GM18951 (cell line): ENCODE results near the gene ATXN7L1.
"Not testable (repeated sequence)": the region's sequence is repeated elsewhere in the genome, so short reads cannot be mapped to it uniquely, and the experiment has no call there.

Source experiments
- POLR2A ChIP-seq: IDR thresholded peaks from 4 replicates; pipeline ENCODE4 v1.6.1; 2011; ENCODE audit warnings: mild to moderate bottlenecking; ENCODE audit not compliant: insufficient read length, insufficient read depth; ENCODE audit errors: extremely low read depth
- in situ Hi-C: fragments of 300-500 bp; cut with MboI; formaldehyde crosslinking; loops from one replicate; pipeline ENCODE4 v1.12.0; 2022; ENCODE audit warnings: low sequenced_read_pairs, mixed read lengths, inconsistent platforms; ENCODE audit not compliant: unreplicated experiment

ATXN7L1 gene

GRCh38 chr7:105790996-105791395 is 85.4 kb downstream of the ATXN7L1 start:
- in situ Hi-C loops, result no loop called here
- TF ChIP-seq POLR2A, result no peak

- in situ Hi-C loops, result not testable (repeated sequence)
These were observed 85.9 kb downstream of the ATXN7L1 start for GRCh38 chr7:105790452-105790851.

- in situ Hi-C loops, result no loop called here
- no peak for TF ChIP-seq POLR2A
These were observed 87.5 kb downstream of the ATXN7L1 start for GRCh38 chr7:105788816-105789349.

GRCh38 chr7:105788356-105788755 is 88.0 kb downstream of the ATXN7L1 start:
- in situ Hi-C loops, result no loop called here
- TF ChIP-seq POLR2A, result no peak

- in situ Hi-C loops, result no loop called here
- TF ChIP-seq POLR2A, result no peak
These were observed 88.6 kb downstream of the ATXN7L1 start for GRCh38 chr7:105787793-105788192.

- no peak for TF ChIP-seq POLR2A
- in situ Hi-C loops, result no loop called here
These were observed 89.6 kb downstream of the ATXN7L1 start for GRCh38 chr7:105786520-105787470.

GRCh38 chr7:105782391-105783042 is 93.9 kb downstream of the ATXN7L1 start:
- TF ChIP-seq POLR2A, result no peak
- in situ Hi-C loops, result no loop called here

GRCh38 chr7:105779856-105780780 is 96.3 kb downstream of the ATXN7L1 start:
- TF ChIP-seq POLR2A, result no peak

GRCh38 chr7:105778956-105779355 is 97.4 kb downstream of the ATXN7L1 start:
- in situ Hi-C loops, result no loop called here
- TF ChIP-seq POLR2A, result no peak

More at GRCh38 chr7:105779856-105780780, 96.3 kb downstream of the ATXN7L1 start:
- in situ Hi-C loops, result no loop called here

- no peak for TF ChIP-seq POLR2A
- in situ Hi-C loops, result no loop called here
These were observed 99.2 kb downstream of the ATXN7L1 start for GRCh38 chr7:105776986-105777910.

- no peak for TF ChIP-seq POLR2A
These were observed 100.2 kb downstream of the ATXN7L1 start for GRCh38 chr7:105776068-105776790.

GRCh38 chr7:105775580-105775979 is 100.8 kb downstream of the ATXN7L1 start:
- in situ Hi-C loops, result no loop called here
- no peak for TF ChIP-seq POLR2A

More at GRCh38 chr7:105776068-105776790, 100.2 kb downstream of the ATXN7L1 start:
- in situ Hi-C loops, result no loop called here
